MCF 10A (cell line): ENCODE data around the gene CRY1. TPM values are rescaled to one million over a fixed set of nuclear protein-coding genes. Genes with fewer than 3 reads are reported as not detected.

Source experiments
- BruUV-seq: library from RNA; stranded (reverse); fragments of 400-500 nt; replicated peaks from 2 replicates; lab custom pipeline; 2021; lab: Mats Ljungman, UMichigan
- CTCF ChIA-PET: fragments of 300-600 bp; sonication (Branson Sonifier 250); formaldehyde crosslinking; extraction: SDS; loops from one replicate; lab custom pipeline; 2021; ENCODE audit warnings: antibody characterized with exemption, inconsistent platforms; lab: Yijun Ruan, JAX
- POLR2A ChIA-PET: fragments of 300-600, 350-650 bp; sonication (Branson Sonifier 250); formaldehyde crosslinking; extraction: SDS; loops from one replicate; lab custom pipeline; 2020; ENCODE audit warnings: antibody characterized with exemption, inconsistent platforms; lab: Yijun Ruan, JAX
- DNase-seq: peaks from one replicate; pipeline ENCODE4 v3.0.0-alpha.2; 2018; ENCODE audit not compliant: unreplicated experiment
- H3K27ac Mint-ChIP-seq: one replicate; pipeline ENCODE4 v1.8.0; 2022; ENCODE audit warnings: mild to moderate bottlenecking, low read depth, mixed read lengths; ENCODE audit not compliant: unreplicated experiment
- H3K27me3 Mint-ChIP-seq: one replicate; pipeline ENCODE4 v1.8.0; 2022; ENCODE audit warnings: mixed read lengths; ENCODE audit not compliant: insufficient read depth, unreplicated experiment
- H3K36me3 Mint-ChIP-seq: one replicate; pipeline ENCODE4 v1.8.0; 2022; ENCODE audit warnings: mild to moderate bottlenecking, moderate library complexity, mixed read lengths; ENCODE audit not compliant: insufficient read depth, unreplicated experiment
- H3K4me1 Mint-ChIP-seq: one replicate; pipeline ENCODE4 v1.8.0; 2022; ENCODE audit warnings: mixed read lengths; ENCODE audit not compliant: insufficient read depth, unreplicated experiment
- H3K4me3 Mint-ChIP-seq: one replicate; pipeline ENCODE4 v1.8.0; 2022; ENCODE audit warnings: mild to moderate bottlenecking, moderate library complexity, mixed read lengths; ENCODE audit not compliant: unreplicated experiment
- H3K9me3 Mint-ChIP-seq: one replicate; pipeline ENCODE4 v1.8.0; 2022; ENCODE audit warnings: mixed read lengths; ENCODE audit not compliant: unreplicated experiment
- CTCF ChIP-seq: fragments of 200-600 bp; IDR thresholded peaks from one replicate; pipeline ENCODE4 v1.8.0; 2022; ENCODE audit warnings: antibody characterized with exemption, mild to moderate bottlenecking; ENCODE audit not compliant: unreplicated experiment
- intact Hi-C: fragments of 100-400 bp; cut with micrococcal nuclease; formaldehyde crosslinking; loops from 2 replicates; pipeline ENCODE4 v1.14.1; 2022
- total RNA-seq: library from RNA; stranded (reverse); gene quantifications from 2 replicates; pipeline ENCODE4 v1.2.3, GENCODE V29; 2022

CRY1 gene
- total RNA-seq, 1 experiment from 2014 or later, result 11.6 TPM

DNA sequence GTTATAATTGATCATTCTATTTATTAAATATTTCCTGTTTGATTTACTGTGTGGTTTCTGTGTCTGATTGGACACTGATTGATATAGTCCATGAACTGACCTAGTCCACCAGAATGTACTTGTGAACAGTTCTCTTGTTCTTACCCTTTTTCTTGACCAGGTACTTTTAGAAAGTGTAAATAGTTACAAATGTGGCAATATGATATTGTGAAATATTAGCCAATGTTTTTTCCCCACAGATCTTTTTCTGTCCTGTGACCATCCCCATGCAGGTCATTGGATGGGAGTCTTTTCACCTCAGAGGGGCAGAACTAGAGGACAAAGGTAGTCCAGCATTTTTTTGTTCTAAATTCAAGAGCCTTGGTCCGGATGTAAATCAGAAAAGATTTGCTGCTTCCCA is 8.3 kb upstream of the CRY1 start:
- H3K27me3 Mint-ChIP-seq, result peaks cover 31% of the 10 kb centered on the region

GRCh38 chr12:107099917-107100316 is 6.6 kb upstream of the CRY1 start:
- intact Hi-C loops, result loop anchor here (10.0 kb wide), 3 partner anchors 325 to 855 kb away; partner anchors contain the start of genes CKAP4 and RIC8B
- H3K27ac Mint-ChIP-seq, result no peak overlapping the region
- H3K9me3 Mint-ChIP-seq, result no peaks in the 10 kb centered on the region
- H3K4me3 Mint-ChIP-seq, result no peak overlapping the region
- no peaks in the 10 kb centered on the region for H3K36me3 Mint-ChIP-seq
- no peaks in the 10 kb centered on the region for H3K4me1 Mint-ChIP-seq
- ChIA-PET POLR2A (no interaction called here), CTCF (interaction anchor here (0.6 to 1.4 kb wide), 7 partner anchors 21 to 508 kb away, joined by 3 to 6 read pairs (median 4); no protein-coding TSS in a partner anchor)
- no TSS peak for BruUV-seq
- no peak for DNase-seq
- peaks cover 23% of the 10 kb centered on the region for H3K27me3 Mint-ChIP-seq
- TF ChIP-seq CTCF, result no peak

More for the DNA sequence above, 8.3 kb upstream of the CRY1 start:
- no peaks in the 10 kb centered on the region for H3K4me1 Mint-ChIP-seq
- intact Hi-C loops, result no loop called here
- ChIA-PET POLR2A (interaction anchor here (0.6 kb wide), 1 partner anchor 10 kb away, joined by 3 read pairs; no protein-coding TSS in a partner anchor), CTCF (no interaction called here)
- BruUV-seq, result no TSS peak
- no peaks in the 10 kb centered on the region for H3K36me3 Mint-ChIP-seq
- DNase-seq, result no peak
- H3K9me3 Mint-ChIP-seq, result no peaks in the 10 kb centered on the region
- H3K27ac Mint-ChIP-seq, result no peak overlapping the region
- no peak for TF ChIP-seq CTCF
- no peak overlapping the region for H3K4me3 Mint-ChIP-seq

DNA sequence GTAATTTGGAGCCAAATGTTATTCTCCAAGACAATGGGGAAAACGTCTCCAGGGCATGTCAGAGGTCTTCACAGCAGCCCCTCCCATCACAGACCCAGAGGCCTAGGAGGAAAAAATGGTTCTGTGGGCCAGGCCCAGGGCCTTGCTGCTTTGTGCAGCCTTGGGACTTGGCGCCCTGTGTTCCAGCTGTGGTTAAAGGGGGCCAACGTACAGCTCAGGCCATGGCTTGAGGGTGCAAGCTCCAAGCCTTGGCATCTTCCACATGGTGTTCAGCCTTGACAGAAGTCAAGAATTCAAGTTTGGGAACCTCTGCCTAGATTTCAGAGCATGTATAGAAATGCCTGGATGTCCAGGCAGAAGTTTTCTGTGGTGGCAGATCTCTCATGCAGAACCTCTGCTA is 3.2 kb upstream of the CRY1 start:
- no peak for TF ChIP-seq CTCF
- intact Hi-C loops, result loop anchor here (10.0 kb wide), 3 partner anchors 322 to 852 kb away; partner anchors contain the start of genes CKAP4 and RIC8B
- ChIA-PET CTCF (interaction anchor here (0.6 kb wide), 1 partner anchor 310 kb away, joined by 4 read pairs; no protein-coding TSS in a partner anchor), POLR2A (no interaction called here)
- H3K4me1 Mint-ChIP-seq, result no peaks in the 10 kb centered on the region
- no peaks in the 10 kb centered on the region for H3K9me3 Mint-ChIP-seq
- H3K4me3 Mint-ChIP-seq, result no peak overlapping the region
- H3K27ac Mint-ChIP-seq, result no peak overlapping the region
- no peak for DNase-seq
- no TSS peak for BruUV-seq
- no peaks in the 10 kb centered on the region for H3K36me3 Mint-ChIP-seq
- H3K27me3 Mint-ChIP-seq, result peaks cover 23% of the 10 kb centered on the region

- BruUV-seq, result no TSS peak
Measured at GRCh38 chr12:107094183-107094448, 767 bp upstream of the CRY1 start.

More at GRCh38 chr12:107094183-107094448, 767 bp upstream of the CRY1 start:
- H3K27me3 Mint-ChIP-seq, result peaks cover 19% of the 10 kb centered on the region
- POLR2A ChIA-PET, result interaction anchor here (0.7 to 2.4 kb wide), 11 partner anchors 11 to 753 kb away, joined by 3 to 16 read pairs (median 3); partner anchors contain the start of genes MTERF2 and TMEM263
- H3K9me3 Mint-ChIP-seq, result no peaks in the 10 kb centered on the region
- H3K4me3 Mint-ChIP-seq, result no peak overlapping the region
- H3K4me1 Mint-ChIP-seq, result no peaks in the 10 kb centered on the region
- TF ChIP-seq CTCF, result no peak
- no peak overlapping the region for H3K27ac Mint-ChIP-seq
- no peaks in the 10 kb centered on the region for H3K36me3 Mint-ChIP-seq
- no peak for DNase-seq
- CTCF ChIA-PET, result interaction anchor here (0.6 to 3.6 kb wide), 3 partner anchors 11 to 470 kb away, joined by 3 to 20 read pairs (median 3); no protein-coding TSS in a partner anchor
- intact Hi-C loops, result loop anchor here (10.0 kb wide), 3 partner anchors 319 to 849 kb away; partner anchors contain the start of genes CKAP4 and RIC8B
